Mucosa of stomach (tissue), 1 donor: ENCODE results near the gene SLC7A5.

Experiments used
- H3K27me3 ChIP-seq: one replicate; pipeline ENCODE4 v1.7.0; 2013; ENCODE audit warnings: mild to moderate bottlenecking, low read length; ENCODE audit not compliant: control insufficient read depth, insufficient read depth
- H3K36me3 ChIP-seq: one replicate; pipeline ENCODE4 v1.7.0; 2013; ENCODE audit warnings: low read length; ENCODE audit not compliant: control insufficient read depth, insufficient read depth
- H3K4me1 ChIP-seq: one replicate; pipeline ENCODE4 v1.7.0; 2013; ENCODE audit warnings: mild to moderate bottlenecking, low read length; ENCODE audit not compliant: control insufficient read depth, insufficient read depth
- H3K4me3 ChIP-seq: one replicate; pipeline ENCODE4 v1.7.0; 2013; ENCODE audit warnings: low read length
- H3K9ac ChIP-seq: one replicate; pipeline ENCODE4 v1.7.0; 2013; ENCODE audit warnings: mild to moderate bottlenecking, low read length, moderate library complexity
- H3K9me3 ChIP-seq: one replicate; pipeline ENCODE4 v1.7.0; 2013; ENCODE audit warnings: mild to moderate bottlenecking, low read length, moderate library complexity; ENCODE audit not compliant: control insufficient read depth
- donor health status: Pancreatic carcinoma.

Gene SLC7A5

DNA sequence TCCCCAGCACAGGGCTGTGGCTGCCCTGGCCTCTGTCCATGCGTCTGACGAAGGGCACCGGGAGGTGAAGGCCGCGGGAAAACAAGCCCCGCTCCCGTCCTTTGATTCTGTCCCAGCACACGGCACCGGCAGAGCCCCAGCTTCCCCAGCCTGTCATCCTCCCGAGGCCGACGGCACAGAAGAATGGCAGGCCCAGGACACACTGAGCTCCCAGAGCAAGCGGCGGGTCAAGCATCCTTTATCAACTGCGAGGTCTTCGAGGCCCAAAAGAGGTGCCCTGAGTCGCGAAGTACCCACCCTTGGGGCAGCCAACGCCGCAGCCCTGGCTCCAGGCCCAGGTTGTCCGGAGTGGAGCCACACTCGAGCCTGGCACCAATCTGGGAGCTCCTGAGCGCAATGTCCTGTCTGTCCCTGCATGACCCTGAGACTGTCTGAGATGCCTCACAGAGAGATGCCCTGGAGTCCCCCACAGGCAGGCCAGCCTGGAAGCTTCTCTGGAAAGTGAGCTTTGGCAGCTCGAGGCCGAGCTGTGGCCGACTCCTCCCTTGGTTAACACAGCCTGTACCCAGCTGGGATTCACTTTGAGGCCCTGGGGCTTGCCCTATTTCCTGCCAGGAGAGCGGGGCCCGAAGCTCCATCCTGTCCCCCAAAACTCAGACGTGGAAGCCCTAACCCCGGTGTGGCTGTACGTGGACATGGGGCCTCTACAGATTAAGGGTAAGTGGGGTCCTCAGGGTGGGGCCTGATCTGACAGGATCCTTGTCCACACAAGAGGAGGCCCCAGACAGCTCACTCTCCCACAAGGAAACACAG lies 23.3 kb downstream of the SLC7A5 start:
- H3K36me3 ChIP-seq, result no peaks in the 10 kb centered on the region
- no peak overlapping the region for H3K9ac ChIP-seq
- H3K4me1 ChIP-seq, result peaks cover 50% of the 10 kb centered on the region
- no peaks in the 10 kb centered on the region for H3K9me3 ChIP-seq
- H3K4me3 ChIP-seq, result no peak overlapping the region
- H3K27me3 ChIP-seq, result peaks cover 4% of the 10 kb centered on the region

DNA sequence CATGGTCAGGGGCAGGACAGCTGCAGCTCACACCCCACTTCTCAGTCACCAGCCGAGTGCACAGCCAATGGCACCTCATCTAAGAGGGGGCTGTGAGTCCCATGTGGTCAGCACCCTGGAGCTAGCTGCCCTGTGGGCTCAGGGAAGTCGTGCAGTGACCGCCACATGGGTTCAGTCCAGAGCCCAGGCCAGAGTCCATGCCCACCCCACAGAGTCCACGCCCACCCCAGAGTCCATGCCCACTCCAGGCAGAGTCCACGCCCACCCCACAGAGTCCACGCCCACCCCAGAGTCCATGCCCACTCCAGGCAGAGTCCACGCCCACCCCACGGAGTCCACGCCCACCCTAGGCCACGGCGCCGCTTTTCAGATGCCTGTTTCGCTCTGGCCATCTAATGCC lies 24.1 kb downstream of the SLC7A5 start:
- no peaks in the 10 kb centered on the region for H3K9me3 ChIP-seq
- no peak overlapping the region for H3K4me3 ChIP-seq
- H3K9ac ChIP-seq, result no peak overlapping the region
- no peaks in the 10 kb centered on the region for H3K36me3 ChIP-seq
- H3K27me3 ChIP-seq, result no peaks in the 10 kb centered on the region
- H3K4me1 ChIP-seq, result peaks cover 45% of the 10 kb centered on the region

DNA sequence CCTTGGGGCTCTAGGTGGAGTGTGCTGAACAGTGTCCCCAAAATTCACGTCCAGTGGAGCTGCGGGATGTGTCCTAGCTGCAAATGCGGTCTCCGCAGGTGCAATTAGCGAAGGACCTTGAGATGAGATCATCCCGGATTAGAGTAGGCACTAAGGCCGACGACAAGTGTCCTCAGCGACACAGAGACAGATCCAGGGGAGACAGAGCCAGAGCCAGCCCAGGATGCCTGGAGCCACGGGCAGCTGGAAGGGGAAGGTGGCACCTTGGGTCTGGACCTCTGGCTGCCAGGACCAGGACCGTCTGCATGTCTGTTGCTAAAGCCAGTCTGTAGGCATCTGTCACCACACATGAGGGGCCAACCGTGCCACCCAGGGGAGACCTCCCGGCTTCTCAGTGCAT lies 24.5 kb downstream of the SLC7A5 start:
- Histone ChIP-seq H3K36me3 (no peaks in the 10 kb centered on the region), H3K27me3 (no peaks in the 10 kb centered on the region), H3K4me3 (no peak overlapping the region), H3K9ac (no peak overlapping the region), H3K4me1 (peaks cover 41% of the 10 kb centered on the region), H3K9me3 (no peaks in the 10 kb centered on the region)

DNA sequence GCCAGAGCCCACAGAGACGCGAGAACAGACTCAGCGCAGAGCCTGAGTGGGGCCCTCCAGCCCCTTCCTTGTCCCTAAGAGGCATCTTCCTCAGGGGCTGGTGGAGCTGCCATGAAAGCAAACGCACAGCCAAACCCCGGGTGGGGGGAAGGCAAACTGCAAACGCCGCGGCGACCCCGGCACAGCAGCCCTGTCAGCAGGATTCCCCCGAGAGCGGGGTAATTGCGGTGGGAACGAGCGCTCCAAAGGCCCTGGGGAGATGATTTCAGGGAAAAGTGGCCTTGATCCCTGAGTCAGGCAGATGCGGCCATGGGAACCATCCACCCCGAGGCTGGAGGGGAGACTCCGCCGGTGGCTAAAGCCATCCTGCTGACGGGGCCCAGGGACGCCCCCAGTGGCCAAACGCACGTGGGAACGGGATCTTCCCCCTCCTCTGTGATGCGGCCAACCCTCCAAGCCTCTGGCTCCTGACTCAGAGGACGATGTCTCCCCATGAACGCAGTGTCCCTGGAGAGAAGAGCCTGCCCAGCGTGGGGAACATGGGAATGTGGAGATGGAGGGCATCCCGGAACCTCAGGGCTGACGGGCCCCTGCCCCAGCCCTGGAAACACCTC lies 25.1 kb downstream of the SLC7A5 start:
- no peak overlapping the region for H3K9ac ChIP-seq
- H3K36me3 ChIP-seq, result no peaks in the 10 kb centered on the region
- H3K27me3 ChIP-seq, result no peaks in the 10 kb centered on the region
- H3K4me1 ChIP-seq, result peaks cover 41% of the 10 kb centered on the region
- no peak overlapping the region for H3K4me3 ChIP-seq
- H3K9me3 ChIP-seq, result no peaks in the 10 kb centered on the region

DNA sequence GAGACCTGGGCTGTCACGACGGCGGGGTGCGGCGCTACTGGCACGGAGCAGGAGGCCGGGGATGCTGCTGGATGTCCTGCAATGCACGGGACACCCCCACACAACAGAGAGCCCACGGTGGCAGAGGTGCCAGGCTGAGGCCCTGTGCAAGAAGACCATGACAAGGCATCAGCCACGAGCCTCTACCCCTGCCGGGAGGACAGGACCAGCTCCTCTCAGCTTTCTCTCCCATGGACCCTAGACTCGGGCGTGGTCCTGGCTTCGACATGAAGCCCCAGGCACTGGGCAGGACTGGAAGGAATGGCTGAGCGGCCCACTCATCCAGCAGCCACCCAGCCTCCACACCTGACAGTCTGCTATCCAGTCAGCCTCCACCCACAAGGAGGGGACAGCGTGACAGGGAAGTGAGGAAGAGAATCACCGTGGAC lies 25.6 kb downstream of the SLC7A5 start:
- no peak overlapping the region for H3K4me3 ChIP-seq
- H3K4me1 ChIP-seq, result peaks cover 41% of the 10 kb centered on the region
- no peak overlapping the region for H3K9ac ChIP-seq
- no peaks in the 10 kb centered on the region for H3K27me3 ChIP-seq
- H3K36me3 ChIP-seq, result no peaks in the 10 kb centered on the region
- H3K9me3 ChIP-seq, result no peaks in the 10 kb centered on the region

DNA sequence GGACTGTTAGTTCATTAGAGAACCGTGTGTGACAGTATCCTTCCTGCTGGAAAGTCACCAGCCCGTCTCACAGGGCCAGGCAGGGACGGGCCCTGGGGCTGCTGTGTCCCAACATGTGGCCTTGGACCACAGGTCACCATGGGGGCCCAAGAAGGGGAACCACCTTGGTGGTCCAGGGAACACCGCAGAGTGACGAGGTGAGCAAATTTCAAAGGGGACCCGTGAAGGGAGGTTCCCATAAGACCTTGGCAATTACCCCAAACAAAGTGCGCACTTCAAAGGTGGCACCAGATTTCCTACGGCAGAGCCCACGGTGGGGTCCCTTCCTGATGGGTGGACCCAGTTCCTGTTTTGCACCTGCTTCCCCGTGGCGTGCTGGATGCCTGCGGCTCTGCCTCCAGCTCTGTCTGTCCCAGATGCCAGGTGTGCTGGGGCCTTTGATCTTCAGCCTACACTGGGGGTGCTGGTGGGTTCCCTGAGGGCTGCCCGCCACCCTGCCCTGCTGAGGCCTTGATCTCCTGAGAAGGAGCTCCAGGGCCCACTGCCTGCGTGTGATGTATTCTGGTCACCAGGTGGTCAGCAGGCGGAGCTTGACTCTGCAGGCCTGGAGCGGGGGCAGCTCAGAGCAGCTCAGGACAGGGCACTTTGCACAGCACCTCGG lies 27.0 kb downstream of the SLC7A5 start:
- Histone ChIP-seq H3K4me3 (no peak overlapping the region), H3K9me3 (no peaks in the 10 kb centered on the region), H3K36me3 (no peaks in the 10 kb centered on the region), H3K27me3 (no peaks in the 10 kb centered on the region), H3K9ac (no peak overlapping the region), H3K4me1 (peaks cover 34% of the 10 kb centered on the region)

DNA sequence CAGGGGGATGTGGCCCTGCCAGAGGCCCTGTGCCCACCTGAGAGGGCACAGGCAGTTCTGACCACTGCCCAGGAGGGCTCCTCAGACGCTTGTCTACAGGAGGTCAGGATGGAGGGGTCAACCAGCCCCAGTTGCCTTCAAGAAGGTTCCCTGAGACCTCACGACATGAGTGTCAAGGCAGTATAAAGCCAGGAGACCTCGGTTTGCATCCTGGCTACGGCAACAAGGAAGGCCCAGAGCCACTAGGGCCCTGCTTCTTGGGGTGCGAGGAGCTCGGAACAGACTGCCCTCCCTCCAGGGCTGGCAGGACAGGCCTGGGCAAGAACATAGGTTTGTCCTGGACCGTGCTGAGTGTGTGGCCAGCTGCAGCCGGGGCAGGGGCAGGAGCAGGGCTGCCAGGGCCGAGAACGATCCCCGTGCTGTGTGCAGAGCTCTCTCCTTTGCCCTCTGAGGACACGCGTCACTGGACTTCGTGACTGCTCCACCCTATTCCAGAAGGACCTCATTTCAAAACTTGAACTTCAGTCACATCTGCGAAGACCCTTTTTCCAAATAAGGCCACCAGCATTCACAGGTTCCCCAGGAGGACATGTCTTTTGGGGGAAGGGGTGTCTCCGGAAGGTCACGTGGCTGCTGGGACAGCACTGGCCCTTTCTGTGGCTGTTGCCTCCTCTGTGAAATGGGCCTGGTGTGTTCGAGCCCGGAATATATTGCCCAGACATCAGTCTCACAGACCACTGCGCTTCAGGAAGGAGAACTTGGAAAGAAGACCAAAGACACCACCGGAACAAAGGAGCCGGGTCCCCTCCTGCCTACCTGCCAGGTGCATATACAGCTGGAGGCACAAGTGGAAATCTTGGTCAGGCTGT lies 27.7 kb downstream of the SLC7A5 start:
- Histone ChIP-seq H3K4me3 (no peak overlapping the region), H3K27me3 (no peaks in the 10 kb centered on the region), H3K9ac (no peak overlapping the region), H3K4me1 (peaks cover 27% of the 10 kb centered on the region), H3K9me3 (no peaks in the 10 kb centered on the region), H3K36me3 (no peaks in the 10 kb centered on the region)

DNA sequence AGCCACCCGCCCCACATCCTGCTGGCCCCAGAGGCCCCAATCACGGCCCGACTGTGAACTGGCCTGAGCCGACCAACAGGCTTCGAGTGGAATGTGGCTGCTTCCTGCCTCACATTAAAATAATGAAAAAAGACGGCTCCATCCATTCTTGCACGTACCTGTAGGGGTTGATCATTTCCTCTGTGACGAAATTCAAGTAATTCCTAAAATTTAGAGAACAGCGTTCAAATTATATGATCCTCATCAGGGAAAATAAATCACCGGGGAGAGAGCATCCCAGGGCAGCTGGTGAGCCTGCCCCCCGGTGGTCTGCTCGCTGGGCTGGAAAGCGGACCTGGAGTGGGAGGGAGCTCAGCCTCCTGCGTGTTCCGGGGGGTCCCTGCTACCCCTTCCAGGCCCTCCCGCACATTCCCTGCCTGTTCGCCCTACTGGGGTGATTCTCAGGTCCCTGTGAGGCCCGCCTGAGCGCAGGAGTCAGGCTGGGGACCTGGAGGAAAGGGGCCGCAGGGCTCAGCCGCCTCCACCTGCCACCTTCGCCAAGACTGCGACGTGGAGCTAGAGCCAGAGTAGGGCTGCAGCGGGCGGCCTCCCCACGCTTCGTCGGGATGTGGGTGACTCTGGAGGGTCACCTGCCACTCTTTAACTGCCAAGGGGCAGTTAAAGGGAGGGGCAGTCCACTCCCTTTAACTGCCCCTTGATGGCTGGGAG lies 28.9 kb downstream of the SLC7A5 start:
- no peaks in the 10 kb centered on the region for H3K9me3 ChIP-seq
- peaks cover 16% of the 10 kb centered on the region for H3K4me1 ChIP-seq
- H3K9ac ChIP-seq, result no peak overlapping the region
- H3K27me3 ChIP-seq, result no peaks in the 10 kb centered on the region
- no peaks in the 10 kb centered on the region for H3K36me3 ChIP-seq
- no peak overlapping the region for H3K4me3 ChIP-seq

DNA sequence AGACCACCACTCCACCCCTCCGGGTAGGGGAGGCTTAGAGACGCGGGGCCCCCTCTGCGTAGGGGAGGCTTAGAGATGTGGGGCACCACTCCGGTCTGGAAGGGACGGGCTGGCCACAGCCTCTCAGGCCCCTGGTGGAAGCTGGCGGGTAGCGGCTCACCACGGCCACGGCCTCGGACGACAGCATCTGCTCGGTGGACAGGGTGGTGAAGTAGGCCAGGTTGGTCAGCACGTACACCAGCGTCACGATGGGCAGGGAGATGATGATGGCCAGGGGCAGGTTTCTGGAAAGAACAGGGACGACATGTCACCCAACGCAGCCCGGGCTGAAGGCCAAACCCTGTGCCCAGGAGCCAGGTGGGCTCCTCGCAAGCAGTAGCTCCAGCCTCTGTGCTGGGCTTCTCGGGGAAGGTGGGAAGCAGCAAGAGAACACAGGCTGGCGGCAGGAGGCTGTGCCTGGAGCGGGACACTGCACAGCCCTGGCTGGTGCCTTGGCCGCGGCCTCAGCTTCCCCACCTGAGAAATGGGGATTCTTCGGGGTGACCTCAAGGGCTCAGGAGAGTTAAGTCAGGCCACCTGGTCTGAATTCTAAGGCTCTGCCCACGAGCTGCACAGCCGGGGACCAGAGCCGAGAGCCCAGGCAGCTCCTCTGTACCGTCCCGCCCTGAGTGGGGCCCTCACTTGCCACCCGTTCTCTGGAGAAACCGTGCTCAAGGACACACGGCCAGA lies 29.6 kb downstream of the SLC7A5 start:
- H3K4me1 ChIP-seq, result peaks cover 16% of the 10 kb centered on the region
- H3K9me3 ChIP-seq, result no peaks in the 10 kb centered on the region
- H3K36me3 ChIP-seq, result no peaks in the 10 kb centered on the region
- H3K27me3 ChIP-seq, result no peaks in the 10 kb centered on the region
- no peak overlapping the region for H3K4me3 ChIP-seq
- no peak overlapping the region for H3K9ac ChIP-seq

DNA sequence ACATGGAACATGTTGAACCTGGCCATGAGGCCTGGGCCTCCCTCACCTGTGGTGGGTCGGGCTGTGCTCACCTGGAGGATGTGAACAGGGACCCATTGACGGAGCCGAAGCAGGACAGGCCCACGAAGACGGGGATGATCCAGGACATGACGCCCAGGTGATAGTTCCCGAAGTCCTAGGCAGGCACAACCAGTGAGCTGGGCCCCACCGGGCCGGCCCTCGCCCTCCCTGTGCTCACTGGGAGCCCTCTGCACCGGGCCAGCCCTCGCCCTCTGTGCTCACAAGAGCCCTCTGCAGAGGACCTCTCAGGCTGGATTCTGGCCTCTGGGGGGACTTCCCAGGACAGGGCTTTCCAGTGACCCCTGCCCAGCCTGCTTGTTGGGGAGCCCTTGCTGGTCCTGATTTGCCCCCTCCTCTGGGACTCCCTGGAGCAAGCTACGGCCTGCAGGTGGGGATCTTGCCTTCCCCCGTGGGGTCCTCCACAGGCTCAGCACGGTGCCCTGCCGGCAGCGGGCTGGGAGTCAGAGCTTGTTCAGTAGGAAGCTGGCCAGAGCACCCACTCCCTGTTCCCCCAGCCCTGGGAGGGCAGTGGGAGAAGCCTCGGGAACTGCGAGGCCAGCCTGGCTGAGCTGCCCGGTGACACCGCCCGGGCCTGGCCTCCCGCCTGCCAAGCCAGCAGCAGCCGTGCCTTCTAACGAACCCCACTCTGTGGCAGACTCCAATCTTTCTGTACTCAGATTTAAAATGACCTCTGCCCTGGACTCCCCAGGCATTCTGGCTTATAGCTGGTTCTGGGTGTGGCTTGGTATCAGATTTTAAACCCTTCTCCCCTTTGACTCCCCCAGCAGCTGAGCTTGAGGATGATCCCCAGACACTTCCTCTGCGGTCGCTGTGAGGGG lies 30.4 kb downstream of the SLC7A5 start:
- H3K9me3 ChIP-seq, result no peaks in the 10 kb centered on the region
- H3K27me3 ChIP-seq, result no peaks in the 10 kb centered on the region
- peaks cover 16% of the 10 kb centered on the region for H3K4me1 ChIP-seq
- H3K9ac ChIP-seq, result peak overlapping the region; percentile 41
- H3K36me3 ChIP-seq, result no peaks in the 10 kb centered on the region
- H3K4me3 ChIP-seq, result no peak overlapping the region
